ENCODE data around the gene SLC25A33. TPM values are rescaled to one million over a fixed set of nuclear protein-coding genes. Genes with fewer than 3 reads are reported as not detected.

The SLC25A33 gene
- total RNA-seq, 1 experiment from 2014 or later: 9.2 TPM

DNA sequence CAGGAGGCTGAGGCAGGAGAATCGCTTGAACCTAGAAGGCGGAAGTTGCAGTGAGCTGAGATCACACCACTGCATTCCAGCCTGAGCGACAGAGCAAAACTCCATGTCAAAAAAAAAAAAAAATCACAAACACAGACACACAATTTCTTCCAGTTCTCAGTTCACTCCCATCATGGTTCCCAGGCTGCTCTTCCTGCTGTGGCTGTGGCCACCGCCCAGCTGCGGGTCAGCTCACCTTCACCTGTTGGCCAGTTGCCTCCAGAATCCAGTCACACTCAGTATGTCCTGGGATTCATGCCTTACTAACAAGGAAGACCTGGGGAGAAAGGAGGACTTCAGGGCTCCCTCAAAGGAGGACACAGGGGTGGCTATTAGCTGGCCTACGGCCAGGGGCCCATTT is 45.9 kb upstream of the SLC25A33 start (continued):
- TF ChIP-seq, protein P1, sequence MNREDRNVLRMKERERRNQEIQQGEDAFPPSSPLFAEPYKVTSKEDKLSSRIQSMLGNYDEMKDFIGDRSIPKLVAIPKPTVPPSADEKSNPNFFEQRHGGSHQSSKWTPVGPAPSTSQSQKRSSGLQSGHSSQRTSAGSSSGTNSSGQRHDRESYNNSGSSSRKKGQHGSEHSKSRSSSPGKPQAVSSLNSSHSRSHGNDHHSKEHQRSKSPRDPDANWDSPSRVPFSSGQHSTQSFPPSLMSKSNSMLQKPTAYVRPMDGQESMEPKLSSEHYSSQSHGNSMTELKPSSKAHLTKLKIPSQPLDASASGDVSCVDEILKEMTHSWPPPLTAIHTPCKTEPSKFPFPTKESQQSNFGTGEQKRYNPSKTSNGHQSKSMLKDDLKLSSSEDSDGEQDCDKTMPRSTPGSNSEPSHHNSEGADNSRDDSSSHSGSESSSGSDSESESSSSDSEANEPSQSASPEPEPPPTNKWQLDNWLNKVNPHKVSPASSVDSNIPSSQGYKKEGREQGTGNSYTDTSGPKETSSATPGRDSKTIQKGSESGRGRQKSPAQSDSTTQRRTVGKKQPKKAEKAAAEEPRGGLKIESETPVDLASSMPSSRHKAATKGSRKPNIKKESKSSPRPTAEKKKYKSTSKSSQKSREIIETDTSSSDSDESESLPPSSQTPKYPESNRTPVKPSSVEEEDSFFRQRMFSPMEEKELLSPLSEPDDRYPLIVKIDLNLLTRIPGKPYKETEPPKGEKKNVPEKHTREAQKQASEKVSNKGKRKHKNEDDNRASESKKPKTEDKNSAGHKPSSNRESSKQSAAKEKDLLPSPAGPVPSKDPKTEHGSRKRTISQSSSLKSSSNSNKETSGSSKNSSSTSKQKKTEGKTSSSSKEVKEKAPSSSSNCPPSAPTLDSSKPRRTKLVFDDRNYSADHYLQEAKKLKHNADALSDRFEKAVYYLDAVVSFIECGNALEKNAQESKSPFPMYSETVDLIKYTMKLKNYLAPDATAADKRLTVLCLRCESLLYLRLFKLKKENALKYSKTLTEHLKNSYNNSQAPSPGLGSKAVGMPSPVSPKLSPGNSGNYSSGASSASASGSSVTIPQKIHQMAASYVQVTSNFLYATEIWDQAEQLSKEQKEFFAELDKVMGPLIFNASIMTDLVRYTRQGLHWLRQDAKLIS (CRISPR knock-in tag; IDR thresholded peaks at IDR 0.05; ENCODE audit: borderline replicate concordance): no peak
- TF ChIP-seq FOXP1 (CRISPR knock-in tag; IDR thresholded peaks at IDR 0.05; ENCODE audit: borderline replicate concordance) (no peak), NFYB (CRISPR knock-in tag; conservative IDR thresholded peaks at IDR 0.05; ENCODE audit: low read depth) (no peak), GTF2I (CRISPR knock-in tag; conservative IDR thresholded peaks at IDR 0.05) (no peak), NR2C2 (CRISPR knock-in tag; IDR thresholded peaks at IDR 0.05) (no peak), MXD4 (CRISPR knock-in tag; IDR thresholded peaks at IDR 0.05; ENCODE audit: borderline replicate concordance) (no peak), NFE2L1 (CRISPR knock-in tag; IDR thresholded peaks at IDR 0.05) (no peak), CREB1 (CRISPR knock-in tag; IDR thresholded peaks at IDR 0.05) (no peak), KAT7 (CRISPR knock-in tag; IDR thresholded peaks at IDR 0.05; ENCODE audit: borderline replicate concordance) (no peak)
- TF ChIP-seq, protein P2, sequence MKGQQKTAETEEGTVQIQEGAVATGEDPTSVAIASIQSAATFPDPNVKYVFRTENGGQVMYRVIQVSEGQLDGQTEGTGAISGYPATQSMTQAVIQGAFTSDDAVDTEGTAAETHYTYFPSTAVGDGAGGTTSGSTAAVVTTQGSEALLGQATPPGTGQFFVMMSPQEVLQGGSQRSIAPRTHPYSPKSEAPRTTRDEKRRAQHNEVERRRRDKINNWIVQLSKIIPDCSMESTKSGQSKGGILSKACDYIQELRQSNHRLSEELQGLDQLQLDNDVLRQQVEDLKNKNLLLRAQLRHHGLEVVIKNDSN (CRISPR knock-in tag; IDR thresholded peaks at IDR 0.05): no peak
- TF ChIP-seq, protein P3, sequence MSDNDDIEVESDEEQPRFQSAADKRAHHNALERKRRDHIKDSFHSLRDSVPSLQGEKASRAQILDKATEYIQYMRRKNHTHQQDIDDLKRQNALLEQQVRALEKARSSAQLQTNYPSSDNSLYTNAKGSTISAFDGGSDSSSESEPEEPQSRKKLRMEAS (CRISPR knock-in tag; IDR thresholded peaks at IDR 0.05): no peak
- TF ChIP-seq, protein P4, sequence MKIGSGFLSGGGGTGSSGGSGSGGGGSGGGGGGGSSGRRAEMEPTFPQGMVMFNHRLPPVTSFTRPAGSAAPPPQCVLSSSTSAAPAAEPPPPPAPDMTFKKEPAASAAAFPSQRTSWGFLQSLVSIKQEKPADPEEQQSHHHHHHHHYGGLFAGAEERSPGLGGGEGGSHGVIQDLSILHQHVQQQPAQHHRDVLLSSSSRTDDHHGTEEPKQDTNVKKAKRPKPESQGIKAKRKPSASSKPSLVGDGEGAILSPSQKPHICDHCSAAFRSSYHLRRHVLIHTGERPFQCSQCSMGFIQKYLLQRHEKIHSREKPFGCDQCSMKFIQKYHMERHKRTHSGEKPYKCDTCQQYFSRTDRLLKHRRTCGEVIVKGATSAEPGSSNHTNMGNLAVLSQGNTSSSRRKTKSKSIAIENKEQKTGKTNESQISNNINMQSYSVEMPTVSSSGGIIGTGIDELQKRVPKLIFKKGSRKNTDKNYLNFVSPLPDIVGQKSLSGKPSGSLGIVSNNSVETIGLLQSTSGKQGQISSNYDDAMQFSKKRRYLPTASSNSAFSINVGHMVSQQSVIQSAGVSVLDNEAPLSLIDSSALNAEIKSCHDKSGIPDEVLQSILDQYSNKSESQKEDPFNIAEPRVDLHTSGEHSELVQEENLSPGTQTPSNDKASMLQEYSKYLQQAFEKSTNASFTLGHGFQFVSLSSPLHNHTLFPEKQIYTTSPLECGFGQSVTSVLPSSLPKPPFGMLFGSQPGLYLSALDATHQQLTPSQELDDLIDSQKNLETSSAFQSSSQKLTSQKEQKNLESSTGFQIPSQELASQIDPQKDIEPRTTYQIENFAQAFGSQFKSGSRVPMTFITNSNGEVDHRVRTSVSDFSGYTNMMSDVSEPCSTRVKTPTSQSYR (CRISPR knock-in tag; IDR thresholded peaks at IDR 0.05): no peak

DNA sequence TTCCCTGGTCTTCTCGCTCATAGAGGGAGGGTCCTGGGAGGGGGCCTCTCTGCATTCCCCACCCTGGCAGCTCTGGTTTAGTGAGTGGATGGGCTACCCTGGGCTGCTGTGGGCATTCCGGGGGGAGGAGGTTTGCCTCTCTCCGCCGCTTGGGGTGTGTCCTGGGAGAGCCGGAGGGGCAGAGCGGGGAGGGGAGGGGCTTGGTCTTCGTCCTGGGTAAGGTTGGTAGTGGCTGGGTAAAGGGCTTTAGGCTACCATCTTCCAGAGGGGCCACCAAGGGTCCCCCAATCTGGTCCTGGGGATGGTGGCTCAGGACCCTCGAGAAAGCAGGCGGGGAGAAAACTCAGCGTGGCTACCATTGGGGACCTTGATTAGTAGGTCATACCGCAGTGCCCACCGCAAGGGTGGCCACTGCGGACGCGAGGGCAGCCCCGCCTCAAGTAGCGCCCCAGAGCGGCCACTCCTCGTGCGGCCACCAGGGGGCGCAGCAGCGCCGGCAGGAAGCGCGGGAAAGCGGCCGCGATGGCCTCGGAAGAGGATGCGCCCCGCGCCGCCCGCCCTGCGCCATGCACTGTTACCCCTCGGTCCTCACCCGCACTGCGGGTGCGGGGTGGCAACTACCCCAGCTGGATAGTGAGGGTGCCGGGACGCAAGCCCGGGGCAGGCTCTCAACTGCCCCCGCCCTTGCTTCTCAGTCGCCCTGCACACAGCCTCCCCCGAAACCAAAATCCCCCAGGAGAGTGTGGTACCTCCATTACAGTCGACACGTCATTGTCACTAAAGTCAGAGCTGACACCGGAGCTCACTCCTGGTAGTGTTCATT is 44.1 kb upstream of the SLC25A33 start:
- H3K36me3 Mint-ChIP-seq: no peaks in the 10 kb centered on the region
- H3K4me1 Mint-ChIP-seq: no peaks in the 10 kb centered on the region
- no peaks in the 10 kb centered on the region for H3K9me3 Mint-ChIP-seq
- peaks cover 37% of the 10 kb centered on the region for H3K27me3 Mint-ChIP-seq (ENCODE audit: low read depth)
- DNase-seq (ENCODE audit: low spot score): peak; percentile 79
- ChIA-PET POLR2A (interaction anchor here (0.7 kb wide), 1 partner anchor 203 kb away, joined by 3 read pairs; no protein-coding TSS in a partner anchor), CTCF (interaction anchor here (0.6 to 5.6 kb wide), 20 partner anchors 11 to 233 kb away, joined by 3 to 113 read pairs (median 4); partner anchors contain the start of gene TMEM201)
- H3K27ac Mint-ChIP-seq: no peak overlapping the region
- ATAC-seq: peak; percentile 85
- peak overlapping the region; percentile 57 for H3K4me3 Mint-ChIP-seq
- TF ChIP-seq ZNF138 (CRISPR knock-in tag; conservative IDR thresholded peaks at IDR 0.05) (0 out of 2 replicates have a peak, but pooled peaks have one; percentile 86), OVOL2 (CRISPR knock-in tag; IDR thresholded peaks at IDR 0.05; ENCODE audit: borderline replicate concordance) (no peak), NR3C1 (CRISPR knock-in tag; conservative IDR thresholded peaks at IDR 0.05; ENCODE audit: low read depth) (no peak), ZNF416 (CRISPR knock-in tag; IDR thresholded peaks at IDR 0.05) (0 out of 2 replicates have a peak, but pooled peaks have one; percentile 51), ZNF232 (CRISPR knock-in tag; IDR thresholded peaks at IDR 0.05) (0 out of 2 replicates have a peak, but pooled peaks have one; percentile 32), FOXK1 (CRISPR knock-in tag; IDR thresholded peaks at IDR 0.05) (peak; percentile 65), TP53 (CRISPR knock-in tag; IDR thresholded peaks at IDR 0.05) (peak; percentile 95)
- TF ChIP-seq, protein P5, sequence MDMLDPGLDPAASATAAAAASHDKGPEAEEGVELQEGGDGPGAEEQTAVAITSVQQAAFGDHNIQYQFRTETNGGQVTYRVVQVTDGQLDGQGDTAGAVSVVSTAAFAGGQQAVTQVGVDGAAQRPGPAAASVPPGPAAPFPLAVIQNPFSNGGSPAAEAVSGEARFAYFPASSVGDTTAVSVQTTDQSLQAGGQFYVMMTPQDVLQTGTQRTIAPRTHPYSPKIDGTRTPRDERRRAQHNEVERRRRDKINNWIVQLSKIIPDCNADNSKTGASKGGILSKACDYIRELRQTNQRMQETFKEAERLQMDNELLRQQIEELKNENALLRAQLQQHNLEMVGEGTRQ (CRISPR knock-in tag; IDR thresholded peaks at IDR 0.05): peak; percentile 40; the same call in 1 of the 2 replicates
- TF ChIP-seq, protein P6, sequence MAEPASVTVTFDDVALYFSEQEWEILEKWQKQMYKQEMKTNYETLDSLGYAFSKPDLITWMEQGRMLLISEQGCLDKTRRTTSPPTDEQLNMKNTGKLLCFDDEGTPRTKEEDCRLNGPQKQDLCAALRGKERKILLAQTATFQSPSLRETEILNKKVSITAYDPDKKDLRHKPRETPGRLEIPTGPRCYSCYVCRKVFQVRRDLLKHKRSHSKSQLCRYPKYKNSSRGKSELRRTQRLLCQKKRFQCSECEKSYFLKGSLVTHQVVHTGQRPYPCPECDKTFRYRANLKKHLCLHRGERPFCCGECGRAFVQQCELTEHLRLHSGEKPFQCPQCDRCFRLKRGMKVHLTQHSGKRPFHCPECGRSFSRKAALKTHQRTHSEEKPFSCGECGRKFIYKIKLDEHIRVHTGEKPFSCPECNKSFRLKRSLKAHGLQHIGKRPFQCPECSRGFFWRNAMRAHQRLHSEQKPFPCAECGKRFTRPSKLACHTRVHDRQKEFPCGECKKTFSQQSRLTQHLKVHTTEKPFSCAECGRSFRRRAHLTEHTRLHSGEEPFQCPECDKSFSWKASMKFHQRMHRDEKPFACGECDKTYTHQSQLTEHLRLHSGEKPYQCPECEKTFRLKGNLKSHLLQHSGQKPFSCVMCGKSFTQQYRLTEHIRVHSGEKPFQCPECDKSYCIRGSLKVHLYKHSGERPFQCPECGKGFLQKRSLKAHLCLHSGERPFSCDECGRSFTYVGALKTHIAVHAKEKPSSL (CRISPR knock-in tag; conservative IDR thresholded peaks at IDR 0.05): no peak
- TF ChIP-seq, protein P7, sequence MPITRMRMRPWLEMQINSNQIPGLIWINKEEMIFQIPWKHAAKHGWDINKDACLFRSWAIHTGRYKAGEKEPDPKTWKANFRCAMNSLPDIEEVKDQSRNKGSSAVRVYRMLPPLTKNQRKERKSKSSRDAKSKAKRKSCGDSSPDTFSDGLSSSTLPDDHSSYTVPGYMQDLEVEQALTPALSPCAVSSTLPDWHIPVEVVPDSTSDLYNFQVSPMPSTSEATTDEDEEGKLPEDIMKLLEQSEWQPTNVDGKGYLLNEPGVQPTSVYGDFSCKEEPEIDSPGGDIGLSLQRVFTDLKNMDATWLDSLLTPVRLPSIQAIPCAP (CRISPR knock-in tag; IDR thresholded peaks at IDR 0.05): peak; percentile 59; the same call in 1 of the 2 replicates

Data from WTC11 (cell line).